Limb (tissue), 2 donors: ENCODE data around the gene HEMGN.
"Not testable (repeated sequence)": the region's sequence is repeated elsewhere in the genome, so short reads cannot be mapped to it uniquely, and the experiment has no call there.

Experiments
- DNase-seq, 2 donors: peaks; one replicate each; pipeline ENCODE4 v3.0.0-alpha.2; 2016; ENCODE audit errors: extremely low spot score in 2 of 2

HEMGN gene

GRCh38 chr9:97966493-97966892 lies 28.5 kb upstream of the HEMGN start:
- no peak for DNase-seq

- DNase-seq, result no peak
These were observed 26.9 kb upstream of the HEMGN start for GRCh38 chr9:97964901-97965300.

- no peak for DNase-seq
These were observed 25.3 kb upstream of the HEMGN start for GRCh38 chr9:97963232-97963631.

GRCh38 chr9:97962575-97962974 lies 24.6 kb upstream of the HEMGN start:
- DNase-seq, result no peak

GRCh38 chr9:97962136-97962535 lies 24.2 kb upstream of the HEMGN start:
- DNase-seq, result no peak

GRCh38 chr9:97961361-97961760 lies 23.4 kb upstream of the HEMGN start:
- DNase-seq, result no peak

- DNase-seq, result not testable (repeated sequence)
These were observed 22.8 kb upstream of the HEMGN start for GRCh38 chr9:97960678-97961328.

- DNase-seq, result no peak
These were observed 21.6 kb upstream of the HEMGN start for GRCh38 chr9:97959585-97959984.

GRCh38 chr9:97958812-97959511 lies 21.0 kb upstream of the HEMGN start:
- no peak for DNase-seq

- DNase-seq, result no peak
These were observed 18.4 kb upstream of the HEMGN start for GRCh38 chr9:97956331-97956730.

GRCh38 chr9:97954550-97954989 lies 16.6 kb upstream of the HEMGN start:
- DNase-seq, result no peak

GRCh38 chr9:97950873-97951272 lies 12.9 kb upstream of the HEMGN start:
- DNase-seq, result not testable (repeated sequence)

GRCh38 chr9:97947094-97947493 lies 9.1 kb upstream of the HEMGN start:
- DNase-seq, result not testable (repeated sequence)

GRCh38 chr9:97945470-97945869 lies 7.5 kb upstream of the HEMGN start:
- not testable (repeated sequence) for DNase-seq

- no peak for DNase-seq
These were observed 6.6 kb upstream of the HEMGN start for GRCh38 chr9:97944612-97945011.

GRCh38 chr9:97943308-97943855 lies 5.4 kb upstream of the HEMGN start:
- no peak for DNase-seq

- no peak for DNase-seq
These were observed 3.4 kb upstream of the HEMGN start for GRCh38 chr9:97941323-97941722.

- no peak for DNase-seq
These were observed 2.8 kb upstream of the HEMGN start for GRCh38 chr9:97940741-97941140.

GRCh38 chr9:97940233-97940632 lies 2.3 kb upstream of the HEMGN start:
- DNase-seq, result no peak

- DNase-seq, result no peak
These were observed 974 bp downstream of the HEMGN start for GRCh38 chr9:97936998-97937397.

- DNase-seq, result no peak
These were observed 2.7 kb downstream of the HEMGN start for GRCh38 chr9:97935276-97935675.

GRCh38 chr9:97934321-97935115 lies 3.5 kb downstream of the HEMGN start:
- DNase-seq, result no peak
